C4-2B (cell line): ENCODE measurements around the gene GPC5.
"Not testable (repeated sequence)": the region's sequence is repeated elsewhere in the genome, so short reads cannot be mapped to it uniquely, and the experiment has no call there.

Experiments
- H3K27ac ChIP-seq: fragments of 450-650 bp; 2 replicates; pipeline ENCODE4 v1.5.1; 2017
- ZFX ChIP-seq: fragments of 450-650 bp; IDR thresholded peaks from 2 replicates; pipeline ENCODE4 v1.6.1; 2017
- TF ChIP-seq, protein P1 (sequence below): fragments of 450-650 bp; conservative IDR thresholded peaks from 2 replicates; pipeline ENCODE4 v1.5.1; 2017; ENCODE audit warnings: mild to moderate bottlenecking

Gene GPC5

DNA sequence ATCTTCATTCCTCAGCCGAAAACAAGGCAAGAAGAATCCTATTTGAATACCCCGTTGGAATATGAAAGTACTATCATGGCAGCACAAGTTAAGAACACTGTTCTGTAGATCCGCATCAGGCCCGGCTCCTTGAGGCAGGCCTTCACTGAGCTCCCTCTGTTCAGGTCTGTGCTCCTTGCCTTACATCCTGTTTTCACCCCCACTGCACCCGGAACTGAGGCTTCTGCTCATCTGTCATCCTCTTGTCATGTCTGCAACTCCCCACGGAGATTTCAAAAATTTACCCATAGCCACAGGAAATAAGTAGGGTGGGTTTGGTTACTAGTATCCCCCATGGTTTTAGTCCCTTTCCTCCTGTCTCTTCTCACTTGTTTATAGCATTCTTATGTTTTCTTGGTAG is 861.9 kb downstream of the GPC5 start:
- no peak for TF ChIP-seq ZFX
- TF ChIP-seq, protein P1, sequence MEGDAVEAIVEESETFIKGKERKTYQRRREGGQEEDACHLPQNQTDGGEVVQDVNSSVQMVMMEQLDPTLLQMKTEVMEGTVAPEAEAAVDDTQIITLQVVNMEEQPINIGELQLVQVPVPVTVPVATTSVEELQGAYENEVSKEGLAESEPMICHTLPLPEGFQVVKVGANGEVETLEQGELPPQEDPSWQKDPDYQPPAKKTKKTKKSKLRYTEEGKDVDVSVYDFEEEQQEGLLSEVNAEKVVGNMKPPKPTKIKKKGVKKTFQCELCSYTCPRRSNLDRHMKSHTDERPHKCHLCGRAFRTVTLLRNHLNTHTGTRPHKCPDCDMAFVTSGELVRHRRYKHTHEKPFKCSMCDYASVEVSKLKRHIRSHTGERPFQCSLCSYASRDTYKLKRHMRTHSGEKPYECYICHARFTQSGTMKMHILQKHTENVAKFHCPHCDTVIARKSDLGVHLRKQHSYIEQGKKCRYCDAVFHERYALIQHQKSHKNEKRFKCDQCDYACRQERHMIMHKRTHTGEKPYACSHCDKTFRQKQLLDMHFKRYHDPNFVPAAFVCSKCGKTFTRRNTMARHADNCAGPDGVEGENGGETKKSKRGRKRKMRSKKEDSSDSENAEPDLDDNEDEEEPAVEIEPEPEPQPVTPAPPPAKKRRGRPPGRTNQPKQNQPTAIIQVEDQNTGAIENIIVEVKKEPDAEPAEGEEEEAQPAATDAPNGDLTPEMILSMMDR, result no peak

DNA sequence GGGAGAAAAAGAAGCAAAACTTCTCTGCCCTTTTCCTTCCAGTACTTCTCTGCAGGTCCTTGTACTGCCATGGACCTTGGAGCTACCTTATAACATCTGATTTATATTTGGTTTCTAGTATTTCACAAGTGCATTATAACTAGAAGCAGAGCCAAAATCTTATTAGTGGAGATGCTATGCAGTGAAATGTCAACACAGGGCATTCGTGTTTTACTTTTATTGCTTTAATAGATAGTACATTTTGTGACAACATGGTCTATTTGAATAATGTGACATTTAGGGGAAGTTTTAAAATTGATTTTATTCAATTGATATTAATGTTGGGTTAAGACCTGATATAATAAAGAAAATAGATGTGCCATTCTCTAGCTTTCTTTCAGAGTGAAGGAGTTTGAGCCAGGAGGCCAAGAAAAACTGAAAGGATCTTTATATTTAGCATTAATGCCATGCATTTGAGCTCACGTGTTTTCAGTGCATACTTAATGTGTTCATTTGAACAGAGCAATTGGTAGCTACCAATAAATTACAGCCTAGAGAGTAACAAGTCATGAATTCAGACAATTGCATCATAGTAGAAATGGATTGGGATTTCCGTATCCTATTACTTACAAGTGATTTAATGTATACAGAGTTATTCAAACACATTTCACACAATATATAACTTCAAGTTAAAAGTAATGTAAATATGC is 863.8 kb downstream of the GPC5 start:
- no peak overlapping the region for H3K27ac ChIP-seq
- no peak for TF ChIP-seq ZFX
- TF ChIP-seq, protein P1, result no peak

More for the DNA sequence above, 861.9 kb downstream of the GPC5 start:
- no peak overlapping the region for H3K27ac ChIP-seq

DNA sequence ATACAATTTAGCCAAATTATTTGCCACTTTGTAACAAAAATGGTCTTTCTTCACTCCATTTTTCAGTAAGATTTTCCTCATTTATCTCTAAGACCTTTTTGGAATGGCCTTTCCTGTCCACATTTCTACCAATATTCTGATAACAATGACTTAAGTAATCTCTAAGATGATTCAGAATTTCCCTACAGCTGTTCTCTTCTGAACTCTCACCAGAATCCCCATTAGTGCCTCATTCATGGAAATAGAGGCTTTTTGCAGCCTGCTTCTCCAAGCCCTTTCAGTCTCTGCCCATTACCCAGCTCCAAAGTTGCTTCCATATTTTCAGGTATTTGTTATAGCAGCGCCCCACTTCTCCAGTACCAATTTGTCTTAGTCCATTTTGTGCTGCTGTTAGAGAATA is 867.0 kb downstream of the GPC5 start:
- H3K27ac ChIP-seq, result no peak overlapping the region
- TF ChIP-seq, protein P1, result no peak
- TF ChIP-seq ZFX, result no peak

DNA sequence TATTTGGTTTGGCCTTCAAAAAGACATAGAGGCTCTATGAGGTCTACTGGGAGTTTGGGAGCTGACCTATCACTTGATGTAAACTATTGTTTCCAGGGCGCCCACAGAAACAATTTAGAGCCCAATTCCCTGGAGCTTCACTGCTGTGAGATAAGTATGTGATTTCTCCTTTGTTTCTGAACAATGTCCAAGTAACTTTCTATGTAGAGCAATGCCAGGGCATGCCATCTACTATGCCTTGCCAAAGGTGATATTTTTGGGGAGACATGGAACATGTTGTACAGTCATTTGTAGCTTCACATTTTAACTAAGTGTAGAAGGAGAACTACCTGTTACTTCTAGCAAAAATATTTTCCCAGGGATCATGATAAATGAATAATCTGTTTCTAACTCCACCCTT is 872.6 kb downstream of the GPC5 start:
- H3K27ac ChIP-seq, result no peak overlapping the region
- TF ChIP-seq, protein P1, result no peak
- TF ChIP-seq ZFX, result no peak

DNA sequence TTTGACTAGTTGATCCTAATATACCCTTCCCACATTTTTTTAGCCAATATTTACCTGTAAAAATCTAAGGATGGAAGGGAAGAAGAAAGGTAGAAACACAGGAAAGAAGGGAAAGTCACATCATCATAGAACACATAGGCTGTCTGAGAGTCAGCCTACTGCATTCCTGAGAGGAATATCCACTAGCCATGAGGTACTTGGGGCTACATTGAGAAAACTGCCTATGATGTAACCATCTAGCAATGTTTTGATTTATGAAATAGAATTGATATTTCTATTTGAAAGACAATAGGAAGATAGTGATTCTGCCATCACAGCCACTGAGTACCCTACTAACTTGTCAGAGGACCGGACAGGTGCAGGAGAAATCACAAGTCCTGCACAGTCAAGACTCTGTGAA is 873.8 kb downstream of the GPC5 start:
- TF ChIP-seq ZFX, result no peak
- TF ChIP-seq, protein P1, result no peak
- no peak overlapping the region for H3K27ac ChIP-seq

DNA sequence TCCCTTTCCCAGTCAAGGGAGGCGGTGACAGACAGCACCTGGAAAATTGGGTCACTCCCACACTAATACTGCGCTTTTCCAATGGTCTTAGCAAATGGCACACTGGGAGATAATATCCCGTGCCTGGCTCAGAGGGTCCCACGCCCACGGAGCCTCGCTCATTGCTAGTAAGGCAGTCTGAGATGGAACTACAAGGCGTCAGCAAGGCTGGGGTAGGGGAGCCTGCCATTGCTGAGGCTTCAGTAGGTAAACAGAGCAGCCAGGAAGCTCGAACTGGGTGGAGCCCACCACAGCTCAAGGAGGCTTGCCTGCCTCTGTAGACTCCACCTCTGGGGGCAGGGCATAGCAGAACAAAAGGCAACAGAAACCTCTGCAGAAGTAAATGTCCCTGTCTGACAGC is 882.6 kb downstream of the GPC5 start:
- H3K27ac ChIP-seq, result not testable (repeated sequence)

DNA sequence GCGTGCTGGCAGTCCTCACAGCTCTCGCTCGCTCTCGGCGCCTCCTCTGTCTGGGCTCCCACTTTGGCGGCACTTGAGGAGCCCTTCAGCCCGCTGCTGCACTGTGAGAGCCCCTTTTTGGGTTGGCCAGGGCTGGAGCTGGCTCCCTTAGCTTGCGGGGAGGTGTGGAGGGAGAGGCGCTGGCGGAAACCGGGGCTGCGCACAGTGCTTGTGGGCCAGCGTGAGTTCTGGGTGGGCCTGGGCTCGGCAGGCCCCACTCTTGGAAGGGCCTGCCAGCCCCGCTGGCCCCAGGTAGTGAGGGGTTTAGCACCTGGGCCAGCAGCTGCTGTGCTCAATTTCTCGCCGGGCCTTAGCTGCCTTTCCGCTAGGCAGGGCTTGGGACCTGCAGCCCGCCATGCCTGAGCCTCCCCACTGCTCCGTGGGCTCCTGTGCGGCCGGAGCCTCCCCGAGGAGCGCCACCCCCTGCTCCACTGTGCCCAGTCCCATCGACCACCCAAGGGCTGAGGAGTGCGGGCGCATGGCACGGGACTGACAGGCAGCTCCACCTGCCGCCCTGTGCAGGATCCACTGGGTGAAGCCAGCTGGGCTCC is 892.4 kb downstream of the GPC5 start:
- not testable (repeated sequence) for H3K27ac ChIP-seq

DNA sequence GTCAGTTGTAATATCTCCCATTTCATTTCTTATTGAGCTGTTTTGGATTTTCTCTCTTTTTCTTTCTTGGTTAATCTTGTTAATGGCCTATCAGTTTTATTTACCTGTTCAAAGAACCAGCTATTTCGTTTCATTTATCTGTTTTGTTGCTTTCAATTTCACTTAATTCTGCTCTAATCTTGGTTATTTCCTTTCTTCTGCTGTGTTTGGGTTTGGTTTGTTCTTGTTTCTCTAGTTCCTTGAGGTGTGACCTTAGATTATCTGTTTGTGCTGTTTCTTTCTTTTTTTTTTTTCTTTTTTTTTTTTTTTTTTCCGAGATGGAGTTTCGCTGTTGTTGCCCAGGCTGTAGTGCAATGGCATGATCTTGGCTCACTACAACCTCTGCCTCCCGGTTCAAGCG is 896.1 kb downstream of the GPC5 start:
- H3K27ac ChIP-seq, result not testable (repeated sequence)

DNA sequence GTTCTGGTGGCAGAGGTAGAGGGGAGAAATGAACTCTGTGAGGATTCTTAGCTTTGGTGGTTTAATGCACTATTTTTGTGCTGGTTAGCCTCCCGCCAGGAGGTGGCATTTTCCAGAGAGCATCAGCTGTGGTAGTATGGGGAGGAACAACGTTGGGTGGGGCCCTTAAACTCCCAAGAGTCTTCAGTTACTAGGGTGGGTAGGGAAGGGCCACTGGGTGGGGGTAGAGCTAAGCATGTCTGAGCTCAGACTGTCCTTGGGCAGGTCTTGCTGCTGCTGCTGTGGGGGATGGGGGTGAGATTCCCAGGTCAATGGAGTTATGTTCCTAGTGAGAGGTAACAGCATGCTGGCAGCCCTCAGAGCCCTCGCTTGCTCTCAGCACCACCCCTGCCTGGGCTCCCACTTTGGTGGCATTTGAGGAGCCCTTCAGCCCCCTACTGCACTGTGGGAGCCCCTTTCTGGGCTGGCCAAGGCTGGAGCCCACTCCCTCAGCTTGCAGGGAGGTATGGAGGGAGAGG is 897.8 kb downstream of the GPC5 start:
- H3K27ac ChIP-seq, result not testable (repeated sequence)
